GM12801 (cell line): ENCODE measurements around the gene TMUB1.

Experiments used
- TF ChIP-seq, protein P1 (sequence below): IDR thresholded peaks from one replicate; pipeline ENCODE4 v1.5.1; 2011; ENCODE audit warnings: control low read depth; ENCODE audit not compliant: insufficient read length; ENCODE audit errors: extremely low read depth

Gene TMUB1, protein sequence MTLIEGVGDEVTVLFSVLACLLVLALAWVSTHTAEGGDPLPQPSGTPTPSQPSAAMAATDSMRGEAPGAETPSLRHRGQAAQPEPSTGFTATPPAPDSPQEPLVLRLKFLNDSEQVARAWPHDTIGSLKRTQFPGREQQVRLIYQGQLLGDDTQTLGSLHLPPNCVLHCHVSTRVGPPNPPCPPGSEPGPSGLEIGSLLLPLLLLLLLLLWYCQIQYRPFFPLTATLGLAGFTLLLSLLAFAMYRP

DNA sequence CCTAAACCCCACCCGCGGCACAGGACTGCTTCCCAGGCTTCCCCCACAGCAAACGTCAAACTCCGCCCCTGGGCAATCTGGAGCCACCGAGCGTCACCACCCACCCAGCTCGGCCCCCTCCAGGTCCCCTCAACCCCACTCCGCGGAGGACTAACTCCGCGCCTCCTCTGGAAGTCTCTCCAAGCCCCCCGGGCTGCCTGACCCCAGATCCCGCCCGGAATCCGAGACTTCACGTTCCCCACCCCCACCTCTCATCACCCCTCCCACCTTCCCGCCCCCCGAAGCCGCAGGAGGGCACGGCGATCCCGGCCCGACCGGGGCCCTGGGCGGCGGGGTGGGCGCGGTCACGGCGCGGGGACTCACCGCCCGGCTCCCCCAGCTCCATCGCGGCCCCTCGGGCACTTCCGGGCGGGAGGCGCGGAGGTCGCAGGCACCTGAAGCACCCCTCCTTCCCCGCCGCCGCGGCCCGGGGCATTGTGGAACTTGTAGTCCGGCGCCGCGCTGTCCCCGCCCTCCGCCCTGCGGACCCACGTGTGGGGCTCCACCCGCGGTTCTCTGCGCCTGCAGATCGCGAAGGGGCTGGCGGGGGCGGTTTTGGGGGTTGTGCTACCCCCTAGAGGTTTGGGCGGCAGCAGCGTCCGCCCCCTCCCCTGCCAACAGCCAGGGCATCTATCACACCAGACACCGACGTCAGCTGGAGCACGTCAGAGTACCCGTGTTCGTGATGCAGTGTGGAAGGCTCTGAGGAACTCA is at the start of gene TMUB1:
Gene TMUB1 (minus strand): TSS at position 423 of the 753 bp plus-strand sequence. CDS start 930 bp downstream, outside the sequence.
- TF ChIP-seq, protein P1, sequence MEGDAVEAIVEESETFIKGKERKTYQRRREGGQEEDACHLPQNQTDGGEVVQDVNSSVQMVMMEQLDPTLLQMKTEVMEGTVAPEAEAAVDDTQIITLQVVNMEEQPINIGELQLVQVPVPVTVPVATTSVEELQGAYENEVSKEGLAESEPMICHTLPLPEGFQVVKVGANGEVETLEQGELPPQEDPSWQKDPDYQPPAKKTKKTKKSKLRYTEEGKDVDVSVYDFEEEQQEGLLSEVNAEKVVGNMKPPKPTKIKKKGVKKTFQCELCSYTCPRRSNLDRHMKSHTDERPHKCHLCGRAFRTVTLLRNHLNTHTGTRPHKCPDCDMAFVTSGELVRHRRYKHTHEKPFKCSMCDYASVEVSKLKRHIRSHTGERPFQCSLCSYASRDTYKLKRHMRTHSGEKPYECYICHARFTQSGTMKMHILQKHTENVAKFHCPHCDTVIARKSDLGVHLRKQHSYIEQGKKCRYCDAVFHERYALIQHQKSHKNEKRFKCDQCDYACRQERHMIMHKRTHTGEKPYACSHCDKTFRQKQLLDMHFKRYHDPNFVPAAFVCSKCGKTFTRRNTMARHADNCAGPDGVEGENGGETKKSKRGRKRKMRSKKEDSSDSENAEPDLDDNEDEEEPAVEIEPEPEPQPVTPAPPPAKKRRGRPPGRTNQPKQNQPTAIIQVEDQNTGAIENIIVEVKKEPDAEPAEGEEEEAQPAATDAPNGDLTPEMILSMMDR = no peak

DNA sequence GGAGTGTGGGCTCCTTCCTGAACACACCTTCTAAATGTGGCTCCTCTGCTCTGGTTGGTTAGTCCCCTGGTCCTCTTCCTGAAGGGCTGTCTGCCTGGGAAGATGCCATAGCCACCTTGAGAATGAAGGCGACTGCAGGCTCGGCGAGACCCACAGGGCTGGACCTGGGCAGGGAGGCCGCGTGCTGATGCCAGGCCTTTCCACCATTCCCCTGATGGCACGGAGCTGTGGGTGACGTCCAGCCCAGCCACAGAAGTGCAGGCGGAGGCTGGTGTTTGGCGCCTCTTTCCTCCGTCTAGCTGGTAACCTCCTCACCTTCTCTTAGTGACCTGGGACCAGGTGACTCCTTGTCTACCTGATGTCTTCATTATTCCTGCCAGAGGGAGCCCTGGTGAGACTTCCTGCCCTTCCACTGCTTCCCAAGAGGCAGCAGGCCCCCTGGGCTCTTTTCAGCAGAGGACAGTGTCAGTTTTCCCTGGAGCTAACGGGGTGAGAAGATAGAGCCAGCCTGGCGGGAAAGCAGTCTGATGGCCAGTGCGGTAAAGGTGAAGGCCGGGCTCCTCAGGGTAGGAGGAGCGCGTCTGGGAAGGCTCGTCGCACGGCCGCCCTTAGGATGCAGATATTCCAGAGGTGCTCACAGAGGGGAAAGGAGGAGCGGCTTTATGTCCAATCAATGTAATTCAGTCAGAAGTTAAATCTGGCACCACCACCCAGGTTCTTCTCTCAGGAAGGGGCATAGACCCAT is 49.3 kb upstream of the TMUB1 start:
- TF ChIP-seq, protein P1 = no peak

DNA sequence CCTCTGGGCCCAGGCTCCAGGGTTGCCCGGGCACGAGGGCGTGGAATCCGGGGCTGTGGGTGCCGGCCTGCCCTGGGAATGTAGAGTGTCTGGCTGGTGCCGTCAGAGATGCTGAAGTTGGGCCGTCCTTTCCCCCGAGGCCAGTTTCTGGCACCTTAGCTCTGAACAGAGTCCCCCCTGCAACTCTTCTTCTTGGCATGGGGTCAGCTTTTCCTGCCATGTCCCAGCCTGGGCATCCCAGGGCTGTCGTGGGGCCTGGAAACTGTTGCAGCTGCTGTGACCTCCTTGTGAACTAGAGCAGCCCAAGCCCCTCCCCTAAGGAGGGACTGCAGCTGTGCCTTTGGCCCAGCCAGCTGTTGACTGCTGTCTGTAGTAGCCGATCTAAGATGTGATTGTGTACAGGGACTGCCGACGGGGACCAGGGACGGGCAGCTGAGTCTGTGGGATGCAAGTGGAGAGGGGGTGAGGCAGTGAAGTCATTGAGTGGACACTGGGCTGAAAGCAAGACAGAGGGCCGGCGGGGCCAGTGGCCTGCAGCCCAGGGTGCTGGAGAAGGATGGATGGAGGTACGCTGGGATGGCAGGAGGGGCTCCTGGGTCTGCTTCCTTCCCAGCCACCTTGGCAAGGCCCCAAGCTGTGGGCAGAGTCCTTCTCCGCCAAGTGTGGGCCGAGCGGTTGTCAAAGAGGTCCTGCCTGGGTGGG is 48.5 kb upstream of the TMUB1 start:
- TF ChIP-seq, protein P1 = no peak

DNA sequence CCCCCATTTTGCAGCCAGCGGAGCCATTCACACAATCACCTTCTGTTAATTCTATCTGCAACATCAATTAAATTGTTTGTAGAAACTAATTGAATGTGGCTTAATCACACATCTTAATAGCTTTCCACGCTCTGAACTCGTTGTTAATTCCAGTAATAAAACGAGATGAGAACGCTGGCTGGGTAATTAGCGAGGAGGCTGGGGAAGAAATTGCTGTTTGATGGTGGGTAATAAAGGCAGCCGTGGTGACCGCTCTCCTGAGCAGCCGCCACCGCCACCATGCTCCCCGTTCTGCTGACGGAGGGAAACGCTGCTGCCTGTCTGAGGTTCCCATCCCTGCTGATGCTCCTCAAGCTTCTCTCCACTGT is 47.9 kb upstream of the TMUB1 start:
- TF ChIP-seq, protein P1 = no peak

DNA sequence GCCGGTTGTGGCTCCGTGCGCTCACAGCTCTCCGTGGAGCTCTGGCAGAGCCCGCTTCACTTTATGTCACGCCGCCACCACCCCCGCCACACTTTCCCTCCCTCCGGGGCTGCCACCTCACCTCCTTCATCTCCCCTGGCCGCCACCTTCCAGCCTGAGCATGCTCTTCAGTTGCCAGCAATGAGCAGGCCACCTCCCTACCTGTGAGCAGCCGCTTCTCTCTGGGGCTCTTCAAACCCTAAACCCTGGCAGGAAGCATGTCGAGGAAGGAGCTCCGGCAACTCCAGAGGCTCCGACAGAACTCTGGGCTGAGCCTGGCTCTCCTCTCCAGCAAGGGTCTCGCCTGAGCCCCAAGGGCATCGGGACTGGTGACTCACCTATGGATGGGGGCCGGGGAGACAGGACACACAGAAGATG is 47.5 kb upstream of the TMUB1 start:
- TF ChIP-seq, protein P1 = no peak

DNA sequence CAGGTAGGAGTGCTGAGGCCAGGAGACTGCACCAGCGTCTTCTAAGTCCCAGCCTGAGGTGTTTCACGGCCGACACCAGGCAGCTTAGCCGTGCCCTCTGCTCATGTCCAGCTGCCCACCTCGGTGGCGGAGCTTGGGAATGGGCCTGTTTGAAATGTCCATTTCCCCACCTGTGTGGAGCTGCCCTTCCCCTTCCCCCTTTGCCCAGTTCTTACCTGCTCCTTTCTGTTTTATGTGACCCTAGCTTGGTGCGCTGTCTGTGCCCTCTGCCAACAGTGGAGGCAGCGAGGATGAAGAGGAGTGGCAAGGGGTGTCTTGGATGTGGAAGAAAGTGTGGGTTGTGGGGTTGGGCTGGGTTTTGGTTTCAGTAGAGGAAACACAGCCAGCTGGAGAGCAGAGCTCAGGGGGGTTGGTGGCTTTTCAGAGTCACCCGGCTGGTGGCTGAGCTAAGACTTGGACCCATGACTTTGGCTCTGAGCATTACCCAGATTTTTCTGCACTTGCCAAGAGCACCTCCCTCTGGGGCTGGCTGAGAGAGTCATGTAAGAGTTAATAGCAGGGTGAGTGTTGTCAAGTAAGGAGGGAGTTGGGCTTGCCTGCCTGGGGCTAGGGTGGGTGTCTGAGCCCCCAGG is 46.8 kb upstream of the TMUB1 start:
- TF ChIP-seq, protein P1 = no peak
